ENCODE results near the gene KCNK1.
"Not testable (repeated sequence)": the region's sequence is repeated elsewhere in the genome, so short reads cannot be mapped to it uniquely, and the experiment has no call there.

Gene KCNK1

GRCh38 chr1:233607252-233608119 lies 6.4 kb upstream of the KCNK1 start:
- no peak for DNase-seq (ENCODE audit: low read depth)

- DNase-seq (ENCODE audit: low read depth) = no peak
These were observed 4.9 kb upstream of the KCNK1 start for GRCh38 chr1:233608988-233609387.

GRCh38 chr1:233609926-233610325 lies 4.0 kb upstream of the KCNK1 start:
- no peak for DNase-seq (ENCODE audit: low read depth)

- DNase-seq (ENCODE audit: low read depth) = no peak
These were observed 3.3 kb upstream of the KCNK1 start for GRCh38 chr1:233610628-233611027.

DNA sequence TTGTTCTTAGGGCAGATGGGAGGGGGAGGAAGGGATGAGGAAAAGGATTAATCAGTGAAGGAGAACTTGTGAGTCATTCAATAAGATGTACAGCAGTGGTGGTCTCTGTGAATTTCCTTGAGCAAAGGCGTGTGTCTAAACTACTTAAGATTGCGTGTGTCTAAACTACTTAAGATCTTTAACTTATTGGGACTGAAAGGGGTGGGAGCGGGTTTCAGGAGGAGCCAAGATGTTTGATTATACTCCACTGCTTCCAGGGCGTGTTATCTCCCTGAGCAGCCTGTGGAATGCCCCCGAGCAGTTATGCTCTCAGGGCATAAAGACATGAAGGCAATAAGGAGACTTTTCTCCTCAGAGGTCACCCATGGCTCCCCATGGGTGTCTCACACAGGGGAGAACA lies 2.5 kb upstream of the KCNK1 start:
- not testable (repeated sequence) for DNase-seq (ENCODE audit: low read depth)

DNA sequence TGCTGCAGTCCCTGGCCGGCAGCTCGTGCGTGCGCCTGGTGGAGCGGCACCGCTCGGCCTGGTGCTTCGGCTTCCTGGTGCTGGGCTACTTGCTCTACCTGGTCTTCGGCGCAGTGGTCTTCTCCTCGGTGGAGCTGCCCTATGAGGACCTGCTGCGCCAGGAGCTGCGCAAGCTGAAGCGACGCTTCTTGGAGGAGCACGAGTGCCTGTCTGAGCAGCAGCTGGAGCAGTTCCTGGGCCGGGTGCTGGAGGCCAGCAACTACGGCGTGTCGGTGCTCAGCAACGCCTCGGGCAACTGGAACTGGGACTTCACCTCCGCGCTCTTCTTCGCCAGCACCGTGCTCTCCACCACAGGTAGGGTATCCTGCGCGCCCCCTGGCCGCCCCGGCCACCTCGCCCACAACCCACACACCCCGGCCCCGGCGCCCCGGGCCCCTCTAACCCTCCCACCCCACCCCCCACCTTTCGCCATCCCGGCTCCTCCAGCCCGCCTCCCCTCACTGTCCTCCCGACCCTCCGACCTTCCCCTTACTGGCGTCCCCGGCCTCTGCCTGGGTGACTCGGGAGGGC lies 352 bp downstream of the KCNK1 start:
- no peak for DNase-seq (ENCODE audit: low read depth)

GRCh38 chr1:233614743-233615521 lies 1.0 kb downstream of the KCNK1 start:
- no peak for DNase-seq (ENCODE audit: low read depth)

DNA sequence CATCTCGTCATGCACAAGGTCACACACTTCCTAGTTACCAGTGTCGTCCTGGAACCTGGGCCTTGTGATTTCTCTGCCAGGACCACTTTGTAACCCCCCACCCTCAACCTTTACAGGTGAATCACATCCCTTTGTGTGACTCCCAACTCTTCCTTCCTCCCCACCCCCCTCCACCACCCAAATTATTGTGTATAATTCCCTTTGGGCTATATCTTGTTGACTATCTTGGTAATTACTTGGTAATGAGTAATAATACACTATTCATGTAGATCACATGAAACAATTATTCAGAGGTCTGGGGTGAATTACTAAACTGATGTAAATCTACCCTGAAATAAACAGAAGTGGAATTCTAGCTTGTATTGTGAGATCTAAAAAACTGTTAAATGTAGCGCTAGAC lies 1.7 kb downstream of the KCNK1 start:
- no peak for DNase-seq (ENCODE audit: low read depth)

- DNase-seq (ENCODE audit: low read depth) = no peak
These were observed 3.1 kb downstream of the KCNK1 start for GRCh38 chr1:233617025-233617424.

- not testable (repeated sequence) for DNase-seq (ENCODE audit: low read depth)
These were observed 5.5 kb downstream of the KCNK1 start for GRCh38 chr1:233619414-233619813.

DNA sequence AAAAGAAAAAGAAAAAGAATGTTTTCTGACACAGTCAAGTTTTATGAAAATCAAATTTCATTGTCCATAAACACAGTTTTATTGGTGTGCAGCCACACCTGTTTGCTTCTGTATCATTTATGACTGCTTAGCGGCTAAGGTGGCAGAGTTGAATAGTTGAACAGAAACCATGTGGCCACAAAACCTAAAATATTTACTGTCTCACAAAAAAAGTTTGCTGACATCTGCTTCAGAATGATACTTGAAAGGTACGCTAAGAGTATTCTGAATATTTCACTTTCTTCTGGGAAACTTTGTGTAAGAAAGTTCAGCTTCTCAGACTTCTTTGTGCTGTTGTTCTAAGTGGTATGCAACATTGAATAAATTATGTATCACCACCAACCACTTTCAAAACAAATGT lies 6.2 kb downstream of the KCNK1 start:
- DNase-seq (ENCODE audit: low read depth) = no peak

GRCh38 chr1:233621923-233622322 lies 8.0 kb downstream of the KCNK1 start:
- DNase-seq (ENCODE audit: low read depth) = no peak

GRCh38 chr1:233624289-233624688 lies 10.4 kb downstream of the KCNK1 start:
- no peak for DNase-seq (ENCODE audit: low read depth)

DNA sequence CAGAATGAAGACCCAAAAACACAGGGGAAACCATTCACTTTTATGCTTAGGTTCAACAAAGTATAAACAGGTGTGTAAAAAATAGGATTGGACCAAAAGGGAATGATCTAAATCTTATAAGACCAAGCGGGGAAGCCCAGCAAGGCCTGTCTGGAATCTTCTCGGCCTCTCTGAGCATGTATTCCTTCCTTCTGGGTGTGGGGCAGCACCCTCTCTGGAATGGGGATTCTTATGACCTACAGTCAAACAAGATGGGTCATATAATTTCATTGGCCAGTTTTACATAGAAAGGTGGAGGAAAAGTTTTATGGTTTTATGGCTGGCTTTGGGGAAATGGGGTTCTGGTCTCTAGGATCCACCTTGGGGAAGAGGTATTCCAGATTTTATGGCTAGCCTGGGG lies 11.2 kb downstream of the KCNK1 start:
- no peak for DNase-seq (ENCODE audit: low read depth)

DNA sequence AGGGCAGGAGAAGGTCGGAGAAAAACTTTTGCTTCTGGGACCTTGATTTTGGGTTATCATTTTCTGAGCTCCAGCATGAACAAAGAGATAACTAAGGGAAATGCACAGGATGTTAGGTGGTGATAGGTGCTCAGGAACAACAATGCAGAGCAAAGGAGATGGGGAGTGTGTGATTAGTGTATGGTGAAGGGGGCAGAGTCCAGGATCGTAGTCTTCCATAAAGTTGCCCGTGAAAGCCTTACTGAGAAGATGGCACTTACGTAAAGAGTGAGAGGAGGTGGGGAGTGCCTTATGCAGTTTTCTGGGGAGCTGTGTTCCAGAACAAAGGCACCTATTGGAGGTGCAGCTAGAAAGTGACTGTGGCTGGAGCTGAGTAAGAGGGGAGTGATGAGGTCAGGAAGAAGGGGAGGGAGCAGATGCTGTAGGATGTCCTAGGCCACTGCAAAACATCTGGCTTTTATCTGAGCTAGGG lies 11.6 kb downstream of the KCNK1 start:
- DNase-seq (ENCODE audit: low read depth) = no peak

- peak; percentile 32 for DNase-seq (ENCODE audit: low read depth)
These were observed 13.5 kb downstream of the KCNK1 start for GRCh38 chr1:233627376-233627775.

DNA sequence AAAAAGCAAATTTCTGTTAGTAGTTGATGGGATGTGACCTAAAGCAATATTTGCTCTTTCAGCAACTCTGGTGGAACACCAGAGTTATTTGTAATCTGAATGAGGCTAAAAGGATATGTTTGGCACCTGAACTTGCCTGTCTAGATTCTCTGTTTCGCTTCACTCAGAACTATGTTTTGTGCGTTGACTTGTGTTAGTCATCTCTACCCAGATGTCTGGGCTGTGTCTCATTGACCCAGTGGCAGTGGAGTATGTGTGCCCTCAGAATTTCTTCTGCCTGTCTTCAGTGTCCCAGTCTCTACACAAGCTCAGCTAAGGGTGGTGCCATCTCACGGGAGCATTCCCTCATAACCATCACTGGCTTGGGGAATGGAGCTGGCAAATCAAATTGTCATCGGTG lies 13.9 kb downstream of the KCNK1 start:
- no peak for DNase-seq (ENCODE audit: low read depth)

- DNase-seq (ENCODE audit: low read depth) = no peak
These were observed 15.5 kb downstream of the KCNK1 start for GRCh38 chr1:233629305-233629935.

DNA sequence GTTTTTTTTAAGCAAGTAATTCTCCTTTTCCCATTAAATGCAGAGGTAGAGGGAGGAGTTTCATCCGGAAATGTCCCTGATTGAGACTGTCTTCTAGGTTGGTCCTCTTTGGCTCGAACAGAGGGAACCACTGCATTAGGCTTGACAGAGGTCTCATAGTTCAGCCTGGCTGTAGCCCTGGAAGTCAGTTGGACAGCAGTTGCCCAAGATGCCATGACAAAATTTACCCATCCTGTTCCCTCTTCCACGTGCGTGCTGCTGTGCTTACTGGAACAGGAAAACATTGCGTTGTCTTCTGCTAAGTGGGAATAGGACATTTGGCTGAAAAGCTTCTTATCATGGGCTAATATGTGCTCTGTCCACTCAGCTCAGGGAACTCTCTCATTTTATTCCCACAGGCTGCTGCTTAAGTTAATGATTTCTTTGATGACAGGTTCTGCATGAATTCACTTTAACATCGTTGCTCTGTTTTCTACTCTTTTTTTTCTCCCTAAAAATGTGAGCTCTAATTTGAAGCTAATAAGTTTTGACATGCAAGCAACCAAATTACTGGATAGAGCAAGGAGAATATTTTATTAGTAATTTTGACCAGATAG lies 18.0 kb downstream of the KCNK1 start:
- DNase-seq (ENCODE audit: low read depth) = no peak

GRCh38 chr1:233632436-233632835 lies 18.5 kb downstream of the KCNK1 start:
- DNase-seq (ENCODE audit: low read depth) = no peak

GRCh38 chr1:233635765-233636502 lies 22.0 kb downstream of the KCNK1 start:
- DNase-seq (ENCODE audit: low read depth) = no peak
